ENCODE data around the gene CSPG4. TPM values are rescaled to one million over a fixed set of nuclear protein-coding genes. Genes with fewer than 3 reads are reported as not detected.
A peak's percentile ranks its signal among the peaks of the same experiment; 100 is the strongest.

Gene CSPG4
- total and polyA plus RNA-seq, 9 of the 15 experiments (the other 6 are each of a cell fraction or from before 2014, with no cell fraction given), result under 0.01 to 0.07 (median 0.04) TPM; not detected in 5

DNA sequence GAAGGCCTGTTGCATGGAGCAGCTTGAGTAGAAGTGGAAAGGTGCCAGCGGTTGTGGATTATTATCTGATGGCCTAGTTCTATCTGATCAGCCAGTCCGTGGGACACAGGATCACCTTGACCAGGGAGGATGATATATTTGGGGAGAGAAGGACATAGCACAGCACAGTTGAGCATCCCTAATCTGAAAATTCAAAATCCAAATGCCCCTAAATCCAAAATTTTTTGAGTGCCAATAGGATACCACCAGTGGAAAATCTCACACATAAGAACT is 6.0 kb downstream of the CSPG4 start:
- no peak overlapping the region for H3K4me3 ChIP-seq
- H3K9me1 ChIP-seq (ENCODE audit: control insufficient read depth, insufficient read depth, low read length), result no peaks in the 10 kb centered on the region
- no peak overlapping the region for H3K9ac ChIP-seq (ENCODE audit: insufficient read depth in 1 of 2, low read depth in 2 of 2, low read length in 2 of 2)
- 0% methylated on average over 2 of the region's 2 CpGs for WGBS (ENCODE audit: insufficient coverage, low coverage, missing lambda C conversion rate)
- H4K20me1 ChIP-seq (replicated peaks; ENCODE audit: control insufficient read depth, insufficient read depth, low read length), result no peaks in the 10 kb centered on the region
- no peaks in the 10 kb centered on the region for H3K27me3 ChIP-seq (ENCODE audit: control insufficient read depth in 2 of 2, insufficient read depth in 2 of 2, low read length in 2 of 2)
- H2AFZ ChIP-seq (ENCODE audit: low read depth, low read length), result no peak overlapping the region
- ChIA-PET POLR2A (no interaction called here), CTCF (ENCODE audit: low intra/inter-chr PET ratio) (no interaction called here)
- H3K36me3 ChIP-seq (ENCODE audit: control insufficient read depth, insufficient read depth, low read length), result no peaks in the 10 kb centered on the region
- no peaks in the 10 kb centered on the region for H3K9me3 ChIP-seq (replicated peaks; ENCODE audit: control insufficient read depth, insufficient read depth, low read depth, low read length)
- H3K27ac ChIP-seq (ENCODE audit: extremely low read depth, low read depth, low read length), result no peak overlapping the region
- no peaks in the 10 kb centered on the region for H3K79me2 ChIP-seq (ENCODE audit: control insufficient read depth, insufficient read depth, low read length)
- in situ Hi-C loops (cut with MboI) (no loop called here), intact Hi-C loops (cut with micrococcal nuclease) (no loop called here)
- peaks cover 0 to 8% of the 10 kb centered on the region in 2 experiments; a peak in 3 of 5 replicates for H3K4me1 ChIP-seq (replicated peaks in 1 of 2; ENCODE audit: control insufficient read depth in 2 of 2, insufficient read depth in 2 of 2, low read length in 2 of 2)
- TF ChIP-seq THRAP3 (IDR thresholded peaks at IDR 0.05; ENCODE audit: borderline replicate concordance) (no peak), ZNF695 (CRISPR knock-in tag; IDR thresholded peaks at IDR 0.05) (no peak), SRF (CRISPR knock-in tag; IDR thresholded peaks at IDR 0.05) (no peak)
- ATAC-seq (no peak), DNase-seq (ENCODE audit: extremely low read depth in 1 of 4, low spot score in 3 of 4) (no peak), FAIRE-seq (no peak)
- H3K4me2 ChIP-seq (ENCODE audit: insufficient read depth, low read length), result no peak overlapping the region
- no TSS peak for BruUV-seq (replicated peaks)

DNA sequence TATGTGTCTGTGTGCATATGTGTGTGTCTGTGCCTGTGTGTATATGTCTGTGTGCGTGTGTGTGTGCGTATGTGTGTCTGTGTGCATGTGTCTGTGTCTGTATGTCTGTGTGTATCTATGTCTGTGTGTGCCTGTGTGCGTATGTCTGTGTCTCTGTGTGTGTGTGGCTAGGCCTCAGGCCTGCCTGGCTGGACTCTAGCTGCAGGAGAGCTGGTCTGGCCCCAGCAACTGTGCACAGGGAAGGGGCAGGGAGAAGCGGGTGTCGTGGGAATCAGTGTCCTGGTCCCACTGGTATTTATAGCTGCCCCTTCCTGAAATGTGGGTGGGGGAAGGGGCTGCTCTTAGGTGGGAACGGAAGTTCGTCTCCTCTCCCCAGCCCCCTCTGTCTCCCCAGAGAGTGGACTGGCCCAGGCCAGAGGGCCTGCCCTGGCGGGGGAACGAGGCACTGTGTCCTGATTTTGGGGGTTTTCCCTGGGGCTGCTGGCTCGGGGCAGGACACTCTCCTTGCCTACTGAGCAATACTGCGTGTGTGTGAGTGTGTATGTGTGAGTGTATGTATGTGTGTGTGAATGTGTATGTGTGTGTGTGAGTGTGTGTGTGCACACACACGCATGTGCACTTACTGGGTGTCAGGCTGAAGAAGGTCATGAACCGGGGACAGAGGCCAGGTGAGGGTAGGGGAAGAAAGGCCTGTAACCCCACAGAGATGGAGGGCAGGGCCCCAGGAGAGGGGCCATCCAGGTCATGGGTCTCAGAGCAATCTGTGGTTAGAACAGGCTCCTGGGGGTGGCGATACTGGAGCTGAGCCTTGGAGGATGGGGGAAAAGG is 6.6 kb downstream of the CSPG4 start:
- Histone ChIP-seq H3K9me1 (ENCODE audit: control insufficient read depth, insufficient read depth, low read length) (no peaks in the 10 kb centered on the region), H3K9ac (ENCODE audit: insufficient read depth in 1 of 2, low read depth in 2 of 2, low read length in 2 of 2) (peak overlapping the region in 1 of 2 experiments; percentile 36; a peak in 1 of 4 replicates), H3K79me2 (ENCODE audit: control insufficient read depth, insufficient read depth, low read length) (no peaks in the 10 kb centered on the region), H4K20me1 (replicated peaks; ENCODE audit: control insufficient read depth, insufficient read depth, low read length) (no peaks in the 10 kb centered on the region), H3K4me3 (no peak overlapping the region), H3K36me3 (ENCODE audit: control insufficient read depth, insufficient read depth, low read length) (no peaks in the 10 kb centered on the region), H3K4me2 (ENCODE audit: insufficient read depth, low read length) (no peak overlapping the region), H3K4me1 (replicated peaks in 1 of 2; ENCODE audit: control insufficient read depth in 2 of 2, insufficient read depth in 2 of 2, low read length in 2 of 2) (peaks cover 0 to 8% of the 10 kb centered on the region in 2 experiments; a peak in 3 of 5 replicates), H3K9me3 (replicated peaks; ENCODE audit: control insufficient read depth, insufficient read depth, low read depth, low read length) (no peaks in the 10 kb centered on the region), H3K27me3 (ENCODE audit: control insufficient read depth in 2 of 2, insufficient read depth in 2 of 2, low read length in 2 of 2) (no peaks in the 10 kb centered on the region), H2AFZ (ENCODE audit: low read depth, low read length) (no peak overlapping the region), H3K27ac (ENCODE audit: extremely low read depth, low read depth, low read length) (no peak overlapping the region)
- ChIA-PET POLR2A (no interaction called here), CTCF (ENCODE audit: low intra/inter-chr PET ratio) (no interaction called here)
- no peak for ATAC-seq
- BruUV-seq (replicated peaks), result no TSS peak
- in situ Hi-C loops (cut with MboI) (no loop called here), intact Hi-C loops (cut with micrococcal nuclease) (no loop called here)
- FAIRE-seq, result no peak
- DNase-seq (ENCODE audit: extremely low read depth in 1 of 4, low spot score in 3 of 4), result no peak
- 57% methylated on average over 13 of the region's 14 CpGs for WGBS (ENCODE audit: insufficient coverage, low coverage, missing lambda C conversion rate)
- 0 out of 2 replicates have a peak, but pooled peaks have one; percentile 46 for TF ChIP-seq LARP7 (IDR thresholded peaks at IDR 0.05)
- 0 out of 2 replicates have a peak, but pooled peaks have one; percentile 23 for TF ChIP-seq ARID2 (IDR thresholded peaks at IDR 0.05)
- no peak for TF ChIP-seq SRF (CRISPR knock-in tag; IDR thresholded peaks at IDR 0.05)
- TF ChIP-seq MCM7 (IDR thresholded peaks at IDR 0.05), result 0 out of 4 replicates have a peak, but pooled peaks of 1 of the 2 experiments have one; percentile 37
- TF ChIP-seq SRSF7 (optimal IDR thresholded peaks at IDR 0.05; ENCODE audit: low read depth, low read length), result no peak
- no peak for TF ChIP-seq ETV1 (tag; conservative IDR thresholded peaks at IDR 0.05; ENCODE audit: low read depth)
- TF ChIP-seq GABPA (tag; conservative IDR thresholded peaks at IDR 0.05; ENCODE audit: low read depth), result no peak
- TF ChIP-seq GATAD2B (IDR thresholded peaks at IDR 0.05; ENCODE audit: borderline replicate concordance), result no peak
- 0 out of 4 replicates have a peak, but pooled peaks of 1 of the 2 experiments have one; percentile 26 for TF ChIP-seq HDAC1 (IDR thresholded peaks at IDR 0.05)
- no peak for TF ChIP-seq ZNF23 (CRISPR knock-in tag; IDR thresholded peaks at IDR 0.05)
- TF ChIP-seq, protein P1, sequence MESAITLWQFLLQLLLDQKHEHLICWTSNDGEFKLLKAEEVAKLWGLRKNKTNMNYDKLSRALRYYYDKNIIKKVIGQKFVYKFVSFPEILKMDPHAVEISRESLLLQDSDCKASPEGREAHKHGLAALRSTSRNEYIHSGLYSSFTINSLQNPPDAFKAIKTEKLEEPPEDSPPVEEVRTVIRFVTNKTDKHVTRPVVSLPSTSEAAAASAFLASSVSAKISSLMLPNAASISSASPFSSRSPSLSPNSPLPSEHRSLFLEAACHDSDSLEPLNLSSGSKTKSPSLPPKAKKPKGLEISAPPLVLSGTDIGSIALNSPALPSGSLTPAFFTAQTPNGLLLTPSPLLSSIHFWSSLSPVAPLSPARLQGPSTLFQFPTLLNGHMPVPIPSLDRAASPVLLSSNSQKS (CRISPR knock-in tag; IDR thresholded peaks at IDR 0.05), result no peak
- TF ChIP-seq PHF20 (IDR thresholded peaks at IDR 0.05; ENCODE audit: partially characterized antibody), result no peak
- TF ChIP-seq, protein P2, sequence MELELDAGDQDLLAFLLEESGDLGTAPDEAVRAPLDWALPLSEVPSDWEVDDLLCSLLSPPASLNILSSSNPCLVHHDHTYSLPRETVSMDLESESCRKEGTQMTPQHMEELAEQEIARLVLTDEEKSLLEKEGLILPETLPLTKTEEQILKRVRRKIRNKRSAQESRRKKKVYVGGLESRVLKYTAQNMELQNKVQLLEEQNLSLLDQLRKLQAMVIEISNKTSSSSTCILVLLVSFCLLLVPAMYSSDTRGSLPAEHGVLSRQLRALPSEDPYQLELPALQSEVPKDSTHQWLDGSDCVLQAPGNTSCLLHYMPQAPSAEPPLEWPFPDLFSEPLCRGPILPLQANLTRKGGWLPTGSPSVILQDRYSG (tag; conservative IDR thresholded peaks at IDR 0.05; ENCODE audit: low read depth), result no peak
